Measurements from ENCODE around the gene CDH10.

The CDH10 gene

GRCh38 chr5:24644761-24645160, at the start of gene CDH10:
CDH10 (minus strand) TSS chr5:24644978; CDS start chr5:24593490, 51,488 bp downstream.
- in situ Hi-C loops (cut with MboI; ENCODE audit: low sequenced_read_pairs) = no loop called here

GRCh38 chr5:24693609-24694008, 48.8 kb upstream of the CDH10 start:
- in situ Hi-C loops (cut with MboI; ENCODE audit: low sequenced_read_pairs) = no loop called here

GRCh38 chr5:24691074-24691473, 46.3 kb upstream of the CDH10 start:
- in situ Hi-C loops (cut with MboI; ENCODE audit: low sequenced_read_pairs) = no loop called here

- in situ Hi-C loops (cut with MboI; ENCODE audit: low sequenced_read_pairs) = no loop called here
Observed at GRCh38 chr5:24681106-24681505, 36.3 kb upstream of the CDH10 start.

- in situ Hi-C loops (cut with MboI; ENCODE audit: low sequenced_read_pairs) = no loop called here
Observed at GRCh38 chr5:24668050-24668449, 23.3 kb upstream of the CDH10 start.

GRCh38 chr5:24649531-24649930, 4.8 kb upstream of the CDH10 start:
- in situ Hi-C loops (cut with MboI; ENCODE audit: low sequenced_read_pairs) = no loop called here

GRCh38 chr5:24646915-24647314, 2.1 kb upstream of the CDH10 start:
- in situ Hi-C loops (cut with MboI; ENCODE audit: low sequenced_read_pairs) = no loop called here

GRCh38 chr5:24645483-24645882, 705 bp upstream of the CDH10 start:
- in situ Hi-C loops (cut with MboI; ENCODE audit: low sequenced_read_pairs) = no loop called here

- in situ Hi-C loops (cut with MboI; ENCODE audit: low sequenced_read_pairs) = no loop called here
Observed at GRCh38 chr5:24643880-24644279, 898 bp downstream of the CDH10 start.

- in situ Hi-C loops (cut with MboI; ENCODE audit: low sequenced_read_pairs) = no loop called here
Observed at GRCh38 chr5:24643156-24643555, 1.6 kb downstream of the CDH10 start.

GRCh38 chr5:24642022-24642421, 2.8 kb downstream of the CDH10 start:
- in situ Hi-C loops (cut with MboI; ENCODE audit: low sequenced_read_pairs) = no loop called here

- in situ Hi-C loops (cut with MboI; ENCODE audit: low sequenced_read_pairs) = no loop called here
Observed at GRCh38 chr5:24635209-24635608, 9.6 kb downstream of the CDH10 start.

- in situ Hi-C loops (cut with MboI; ENCODE audit: low sequenced_read_pairs) = no loop called here
Observed at GRCh38 chr5:24633715-24634325, 11.0 kb downstream of the CDH10 start.

GRCh38 chr5:24632353-24632752, 12.4 kb downstream of the CDH10 start:
- in situ Hi-C loops (cut with MboI; ENCODE audit: low sequenced_read_pairs) = no loop called here

- in situ Hi-C loops (cut with MboI; ENCODE audit: low sequenced_read_pairs) = no loop called here
Observed at GRCh38 chr5:24630918-24631317, 13.9 kb downstream of the CDH10 start.

- in situ Hi-C loops (cut with MboI; ENCODE audit: low sequenced_read_pairs) = no loop called here
Observed at GRCh38 chr5:24629798-24630197, 15.0 kb downstream of the CDH10 start.

- in situ Hi-C loops (cut with MboI; ENCODE audit: low sequenced_read_pairs) = no loop called here
Observed at GRCh38 chr5:24624872-24625271, 19.9 kb downstream of the CDH10 start.

- in situ Hi-C loops (cut with MboI; ENCODE audit: low sequenced_read_pairs) = no loop called here
Observed at GRCh38 chr5:24623624-24624023, 21.2 kb downstream of the CDH10 start.

GRCh38 chr5:24623031-24623430, 21.7 kb downstream of the CDH10 start:
- in situ Hi-C loops (cut with MboI; ENCODE audit: low sequenced_read_pairs) = no loop called here

GRCh38 chr5:24621792-24622191, 23.0 kb downstream of the CDH10 start:
- in situ Hi-C loops (cut with MboI; ENCODE audit: low sequenced_read_pairs) = no loop called here

GRCh38 chr5:24616566-24616965, 28.2 kb downstream of the CDH10 start:
- in situ Hi-C loops (cut with MboI; ENCODE audit: low sequenced_read_pairs) = no loop called here

- in situ Hi-C loops (cut with MboI; ENCODE audit: low sequenced_read_pairs) = no loop called here
Observed at GRCh38 chr5:24615159-24615558, 29.6 kb downstream of the CDH10 start.

- in situ Hi-C loops (cut with MboI; ENCODE audit: low sequenced_read_pairs) = no loop called here
Observed at GRCh38 chr5:24609706-24610105, 35.1 kb downstream of the CDH10 start.

Measured in HL-60/S4 (cell line).